C4-2B (cell line): Measurements from ENCODE around the gene ADGRV1.

Source experiments
- ZFX ChIP-seq: fragments of 450-650 bp; IDR thresholded peaks from 2 replicates; pipeline ENCODE4 v1.6.1; 2017
- TF ChIP-seq, protein P1 (sequence below): fragments of 450-650 bp; conservative IDR thresholded peaks from 2 replicates; pipeline ENCODE4 v1.5.1; 2017; ENCODE audit warnings: mild to moderate bottlenecking

DNA sequence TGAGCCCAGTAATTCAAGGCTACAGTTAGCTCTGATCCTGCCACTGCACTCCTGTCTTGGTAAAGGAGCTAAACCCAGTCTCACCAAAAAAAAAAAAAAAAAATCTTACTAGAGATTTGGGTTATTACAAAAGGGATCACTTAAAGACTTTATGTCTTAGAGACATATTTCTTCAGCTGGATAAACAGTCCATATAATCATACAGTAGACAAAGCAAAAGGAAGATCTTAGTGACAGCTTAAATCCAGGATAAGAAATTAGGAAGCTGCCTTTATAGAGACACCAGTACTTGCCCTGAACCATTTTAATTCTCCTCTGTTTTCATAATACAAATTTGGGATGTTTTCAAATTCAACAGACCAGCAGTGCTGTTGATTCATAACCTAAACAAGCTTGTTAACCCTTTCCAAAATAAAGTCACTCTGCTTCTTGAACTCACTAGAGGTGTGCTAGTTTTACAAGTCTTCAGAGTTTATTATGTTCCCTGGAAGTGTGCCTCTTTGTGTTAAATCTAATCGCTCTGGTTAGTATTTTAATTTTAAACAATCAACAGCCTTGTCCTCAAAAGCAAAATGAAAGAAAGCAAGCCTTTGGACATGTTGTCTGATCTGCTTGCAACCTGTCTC, 569.0 kb downstream of the ADGRV1 start:
- TF ChIP-seq, protein P1, sequence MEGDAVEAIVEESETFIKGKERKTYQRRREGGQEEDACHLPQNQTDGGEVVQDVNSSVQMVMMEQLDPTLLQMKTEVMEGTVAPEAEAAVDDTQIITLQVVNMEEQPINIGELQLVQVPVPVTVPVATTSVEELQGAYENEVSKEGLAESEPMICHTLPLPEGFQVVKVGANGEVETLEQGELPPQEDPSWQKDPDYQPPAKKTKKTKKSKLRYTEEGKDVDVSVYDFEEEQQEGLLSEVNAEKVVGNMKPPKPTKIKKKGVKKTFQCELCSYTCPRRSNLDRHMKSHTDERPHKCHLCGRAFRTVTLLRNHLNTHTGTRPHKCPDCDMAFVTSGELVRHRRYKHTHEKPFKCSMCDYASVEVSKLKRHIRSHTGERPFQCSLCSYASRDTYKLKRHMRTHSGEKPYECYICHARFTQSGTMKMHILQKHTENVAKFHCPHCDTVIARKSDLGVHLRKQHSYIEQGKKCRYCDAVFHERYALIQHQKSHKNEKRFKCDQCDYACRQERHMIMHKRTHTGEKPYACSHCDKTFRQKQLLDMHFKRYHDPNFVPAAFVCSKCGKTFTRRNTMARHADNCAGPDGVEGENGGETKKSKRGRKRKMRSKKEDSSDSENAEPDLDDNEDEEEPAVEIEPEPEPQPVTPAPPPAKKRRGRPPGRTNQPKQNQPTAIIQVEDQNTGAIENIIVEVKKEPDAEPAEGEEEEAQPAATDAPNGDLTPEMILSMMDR = no peak
- TF ChIP-seq ZFX = no peak
